GM10248 (cell line): ENCODE measurements around the gene CACNB4.
"Not testable (repeated sequence)": the region's sequence is repeated elsewhere in the genome, so short reads cannot be mapped to it uniquely, and the experiment has no call there.

Source experiments
- CTCF ChIA-PET: fragments of 300-600 bp; sonication (Branson Sonifier 250); formaldehyde crosslinking; extraction: SDS; loops from one replicate; lab custom pipeline; 2021; ENCODE audit warnings: antibody characterized with exemption; lab: Yijun Ruan, JAX
- POLR2A ChIA-PET: fragments of 350-650 bp; sonication (Branson Sonifier 250); formaldehyde crosslinking; extraction: SDS; loops from one replicate; lab custom pipeline; 2020; ENCODE audit warnings: antibody characterized with exemption; lab: Yijun Ruan, JAX
- DNase-seq: peaks from one replicate; pipeline ENCODE4 v3.0.0; 2012; ENCODE audit errors: extremely low spot score
- TF ChIP-seq, protein P1 (sequence below): IDR thresholded peaks from 2 replicates; pipeline ENCODE4 v1.5.1; 2012; ENCODE audit warnings: mild to moderate bottlenecking, low read depth; ENCODE audit errors: extremely low read depth, missing control alignments, control extremely low read depth

Gene CACNB4

DNA sequence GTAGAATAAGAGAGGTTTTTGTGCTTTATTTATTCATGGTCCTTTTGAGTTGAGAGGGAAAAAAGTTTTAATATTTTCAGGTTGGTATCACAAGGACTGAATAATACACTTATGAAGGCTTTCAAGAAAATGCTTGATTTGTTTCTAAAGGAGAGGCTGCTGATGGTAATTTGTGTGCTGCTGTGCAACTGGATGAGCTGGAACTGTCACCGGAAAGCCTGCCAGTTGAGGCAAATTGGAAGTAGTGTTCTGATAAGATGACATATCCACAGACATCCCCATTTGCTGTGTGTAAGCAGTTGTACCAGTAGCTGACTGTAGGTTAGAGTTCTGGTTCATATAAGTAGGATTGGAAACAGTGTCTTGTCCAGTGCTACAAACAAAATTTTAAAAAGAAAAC is 21.6 kb upstream of the CACNB4 start:
- TF ChIP-seq, protein P1, sequence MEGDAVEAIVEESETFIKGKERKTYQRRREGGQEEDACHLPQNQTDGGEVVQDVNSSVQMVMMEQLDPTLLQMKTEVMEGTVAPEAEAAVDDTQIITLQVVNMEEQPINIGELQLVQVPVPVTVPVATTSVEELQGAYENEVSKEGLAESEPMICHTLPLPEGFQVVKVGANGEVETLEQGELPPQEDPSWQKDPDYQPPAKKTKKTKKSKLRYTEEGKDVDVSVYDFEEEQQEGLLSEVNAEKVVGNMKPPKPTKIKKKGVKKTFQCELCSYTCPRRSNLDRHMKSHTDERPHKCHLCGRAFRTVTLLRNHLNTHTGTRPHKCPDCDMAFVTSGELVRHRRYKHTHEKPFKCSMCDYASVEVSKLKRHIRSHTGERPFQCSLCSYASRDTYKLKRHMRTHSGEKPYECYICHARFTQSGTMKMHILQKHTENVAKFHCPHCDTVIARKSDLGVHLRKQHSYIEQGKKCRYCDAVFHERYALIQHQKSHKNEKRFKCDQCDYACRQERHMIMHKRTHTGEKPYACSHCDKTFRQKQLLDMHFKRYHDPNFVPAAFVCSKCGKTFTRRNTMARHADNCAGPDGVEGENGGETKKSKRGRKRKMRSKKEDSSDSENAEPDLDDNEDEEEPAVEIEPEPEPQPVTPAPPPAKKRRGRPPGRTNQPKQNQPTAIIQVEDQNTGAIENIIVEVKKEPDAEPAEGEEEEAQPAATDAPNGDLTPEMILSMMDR, result no peak
- DNase-seq, result no peak
- POLR2A ChIA-PET, result no interaction called here
- CTCF ChIA-PET, result interaction anchor here (0.8 to 4.7 kb wide), 6 partner anchors 8 to 515 kb away, joined by 3 to 23 read pairs (median 4); no protein-coding TSS in a partner anchor

DNA sequence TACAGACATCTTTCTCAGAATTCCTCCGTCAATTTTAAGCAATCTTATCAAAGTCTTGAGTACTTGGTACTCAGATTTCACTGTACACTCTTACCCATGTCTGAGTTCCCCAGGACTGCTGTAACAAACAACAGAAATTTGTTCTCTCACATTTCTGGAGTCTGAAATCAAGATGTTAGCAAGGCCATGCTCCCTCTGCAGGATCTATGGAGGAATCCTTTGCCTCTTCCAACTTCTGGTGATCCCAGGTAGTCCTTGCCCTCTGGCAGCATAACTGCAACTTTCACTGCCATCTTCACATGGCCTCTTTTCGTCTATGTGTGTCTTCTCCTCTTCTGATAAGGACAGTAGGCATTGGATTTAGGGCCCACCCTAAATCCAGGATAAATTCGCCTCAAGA is 17.1 kb upstream of the CACNB4 start:
- TF ChIP-seq, protein P1, result no peak
- POLR2A ChIA-PET, result no interaction called here
- DNase-seq, result no peak
- CTCF ChIA-PET, result interaction anchor here (1.0 to 1.6 kb wide), 4 partner anchors 8 to 90 kb away, joined by 3 to 4 read pairs (median 4); no protein-coding TSS in a partner anchor

DNA sequence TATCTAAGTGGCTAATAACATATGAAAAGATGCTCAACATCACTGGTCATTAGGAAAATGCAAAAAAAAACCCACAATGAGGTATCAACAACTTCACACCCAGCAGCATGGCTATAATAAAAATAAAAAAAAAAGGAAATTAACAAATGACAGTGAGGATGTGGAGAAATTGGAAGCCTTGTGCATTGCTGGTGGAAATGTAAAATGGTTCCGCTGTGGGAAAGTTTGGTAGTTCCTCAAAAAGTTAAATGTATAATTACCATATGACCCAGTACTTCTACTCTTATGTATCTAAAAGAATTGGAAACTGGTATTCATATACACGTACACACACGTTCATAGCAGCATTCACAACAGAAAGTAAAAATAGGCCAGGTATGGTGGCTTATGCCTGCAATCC is 15.5 kb upstream of the CACNB4 start:
- TF ChIP-seq, protein P1, result no peak
- CTCF ChIA-PET, result interaction anchor here (1.2 kb wide), 1 partner anchor 25 kb away, joined by 3 read pairs; no protein-coding TSS in a partner anchor
- DNase-seq, result no peak
- POLR2A ChIA-PET, result no interaction called here

DNA sequence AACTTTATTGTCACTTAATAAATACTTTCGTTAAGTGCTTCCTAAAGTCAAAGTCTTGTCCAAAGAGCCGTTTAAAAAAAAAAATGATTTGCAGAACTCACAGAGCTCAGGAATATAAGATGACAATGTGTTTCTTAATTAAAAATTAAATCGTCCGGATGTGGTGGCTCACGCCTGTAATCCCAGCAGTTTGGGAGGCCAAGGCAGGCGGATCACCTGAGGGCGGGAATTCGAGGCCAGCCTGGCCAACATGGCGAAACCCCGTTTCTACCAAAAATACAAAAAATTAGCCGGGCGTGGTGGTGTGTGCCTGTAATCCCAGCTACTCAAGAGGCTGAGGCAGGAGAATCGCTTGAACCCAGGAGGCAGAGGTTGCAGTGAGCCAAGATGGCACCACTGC is 8.3 kb upstream of the CACNB4 start:
- POLR2A ChIA-PET, DNase-seq: not testable (repeated sequence)
- CTCF ChIA-PET, result interaction anchor here (0.6 to 1.8 kb wide), 3 partner anchors 17 to 82 kb away, joined by 3 to 6 read pairs (median 3); no protein-coding TSS in a partner anchor

DNA sequence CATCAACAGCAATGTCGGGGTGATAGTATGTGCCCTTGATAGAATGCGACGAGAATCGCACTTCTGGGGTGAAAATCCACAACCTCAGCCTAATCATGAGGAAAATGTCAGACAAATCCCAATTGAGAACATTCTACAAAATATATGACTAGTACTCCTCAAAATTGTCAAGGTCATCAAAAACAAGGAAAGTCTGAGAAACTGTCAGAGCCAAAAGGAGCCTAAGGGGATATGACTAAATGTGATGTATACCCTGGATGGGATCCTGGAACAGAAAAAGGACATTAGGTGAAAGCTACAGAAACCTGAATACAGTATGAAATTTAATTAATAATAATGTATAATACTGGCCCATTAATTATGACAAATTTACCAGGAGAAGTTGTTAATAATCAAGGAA is 7.6 kb upstream of the CACNB4 start:
- ChIA-PET POLR2A (no interaction called here), CTCF (interaction anchor here (0.6 to 1.5 kb wide), 6 partner anchors 9 to 70 kb away, joined by 3 read pairs; no protein-coding TSS in a partner anchor)
- DNase-seq, result no peak
- TF ChIP-seq, protein P1, result no peak

DNA sequence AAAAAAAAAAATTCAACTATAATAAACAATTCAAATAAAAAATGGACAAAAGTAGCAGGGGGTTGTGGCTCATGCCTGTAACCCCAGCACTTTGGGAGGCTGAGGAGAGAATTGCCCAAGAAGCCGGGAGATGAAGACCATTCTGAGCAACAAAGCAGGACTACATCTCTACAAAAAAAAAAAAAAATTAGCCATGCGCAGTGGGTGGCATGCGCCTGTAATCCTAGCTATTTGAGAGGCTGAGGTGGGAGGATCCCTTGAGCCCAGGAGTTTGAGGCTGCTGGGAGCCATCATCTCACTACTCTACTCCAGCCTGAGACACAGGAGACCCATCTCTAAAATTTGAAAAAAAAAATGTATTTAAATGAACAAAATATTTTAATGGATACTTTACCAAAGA is 4.4 kb upstream of the CACNB4 start:
- TF ChIP-seq, protein P1, result no peak
- CTCF ChIA-PET, result interaction anchor here (1.1 kb wide), 1 partner anchor 10 kb away, joined by 3 read pairs; no protein-coding TSS in a partner anchor
- POLR2A ChIA-PET, result no interaction called here
- no peak for DNase-seq

DNA sequence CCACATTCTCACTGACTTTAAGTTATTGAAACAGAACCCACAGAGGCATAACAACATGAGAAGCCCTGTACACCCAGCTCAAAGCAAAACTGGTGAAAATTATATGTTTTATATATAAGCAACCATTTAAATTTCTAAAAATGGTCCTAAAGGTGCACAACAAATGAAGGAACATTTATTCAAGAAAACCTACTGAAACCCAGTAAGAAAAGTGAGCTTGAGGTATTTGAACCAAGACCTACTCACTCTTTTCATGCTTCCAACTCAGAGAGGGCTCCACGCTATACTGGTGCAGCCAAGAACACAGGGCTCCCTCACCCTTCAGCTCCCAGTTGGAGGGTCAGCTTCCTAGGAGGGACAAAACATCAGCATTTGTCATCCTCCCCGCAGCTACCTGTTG is 2.1 kb upstream of the CACNB4 start:
- DNase-seq, result no peak
- CTCF ChIA-PET, result interaction anchor here (0.6 to 2.1 kb wide), 5 partner anchors 22 to 64 kb away, joined by 3 to 5 read pairs (median 3); no protein-coding TSS in a partner anchor
- POLR2A ChIA-PET, result no interaction called here
- TF ChIP-seq, protein P1, result no peak
